GM12878 (cell line): ENCODE measurements around the gene OR52K2. TPM values are rescaled to one million over a fixed set of nuclear protein-coding genes. Genes with fewer than 3 reads are reported as not detected.

Source experiments
- ATAC-seq: fragments of 200-7000 bp; cut with Tn5 transposase; 3 replicates; pipeline ENCODE4 v1.9.1; 2020; ENCODE audit warnings: mild to moderate bottlenecking, moderate library complexity
- BruUV-seq: library from RNA; stranded (reverse); fragments of 400-500 nt; replicated peaks from 2 replicates; lab custom pipeline; 2021; lab: Mats Ljungman, UMichigan
- CTCF ChIA-PET: fragments of 300-600 bp; sonication (Branson Sonifier 250); formaldehyde crosslinking; extraction: SDS; loops from one replicate; lab custom pipeline; 2021; ENCODE audit warnings: inconsistent platforms; lab: Yijun Ruan, JAX
- POLR2A ChIA-PET: fragments of 350-600 bp; formaldehyde crosslinking; extraction: SDS; loops from one replicate; lab custom pipeline; 2021; ENCODE audit warnings: inconsistent platforms; lab: Charles Lee
- RAD21 ChIA-PET: fragments of 300-600 bp; sonication (Branson Sonifier 250); formaldehyde crosslinking; loops from one replicate; lab custom pipeline; 2023; ENCODE audit warnings: antibody characterized with exemption; ENCODE audit not compliant: unreplicated experiment; lab: Charles Lee
- SMC1A ChIA-PET: fragments of 300-600 bp; sonication (Branson Sonifier 250); formaldehyde crosslinking; loops from one replicate; lab custom pipeline; 2023; ENCODE audit not compliant: unreplicated experiment, uncharacterized antibody; lab: Charles Lee
- DNase-seq: peaks from one replicate; pipeline ENCODE4 v3.0.0-alpha.2; 2011; ENCODE audit warnings: low read depth, low spot score
- FAIRE-seq: peaks from 3 replicates; lab custom pipeline; 2011; peaks lifted over from hg19 to GRCh38; lab: Jason Lieb, UNC
- H2AFZ ChIP-seq: 2 replicates; pipeline ENCODE4 v1.6.0; 2011; ENCODE audit warnings: low read depth, low read length, control low read depth; ENCODE audit not compliant: control insufficient read depth
- H3K27ac ChIP-seq: 2 replicates; pipeline ENCODE4 v1.5.1; 2011; ENCODE audit warnings: control low read depth; ENCODE audit not compliant: control insufficient read depth, insufficient read depth
- H3K27me3 ChIP-seq, 2 experiments: replicated peaks in 1 of 2; 2 replicates each; pipeline versions ENCODE4 v1.6.0 to v1.6.1; 2011; ENCODE audit warnings: low read length in 1 of 2; ENCODE audit not compliant: control insufficient read depth in 2 of 2, insufficient read depth in 2 of 2
- H3K36me3 ChIP-seq, 2 experiments: 2 replicates each; pipeline ENCODE4 v1.5.1; 2011; ENCODE audit warnings: low read length in 1 of 2; ENCODE audit not compliant: control insufficient read depth in 2 of 2, insufficient read depth in 2 of 2
- H3K4me1 ChIP-seq: 2 replicates; pipeline ENCODE4 v1.6.1; 2011; ENCODE audit warnings: mild to moderate bottlenecking, low read length, moderate library complexity, mixed read lengths; ENCODE audit not compliant: control insufficient read depth, insufficient read depth
- H3K4me2 ChIP-seq: 2 replicates; pipeline ENCODE4 v1.6.0; 2011; ENCODE audit warnings: control low read depth; ENCODE audit not compliant: control insufficient read depth, insufficient read depth
- H3K4me3 ChIP-seq: fragments of 200-600 bp; sonication (generic); 2 replicates; pipeline ENCODE4 v1.5.1; 2016
- H3K79me2 ChIP-seq: 2 replicates; pipeline ENCODE4 v1.6.0; 2011; ENCODE audit warnings: low read length; ENCODE audit not compliant: control insufficient read depth, insufficient read depth
- H3K9ac ChIP-seq: 2 replicates; pipeline ENCODE4 v1.8.0; 2011; ENCODE audit warnings: low read length, control low read depth, mixed read lengths; ENCODE audit not compliant: control insufficient read depth, insufficient read depth
- H3K9me3 ChIP-seq: replicated peaks from 3 replicates; pipeline ENCODE4 v1.5.1; 2011; ENCODE audit warnings: mild to moderate bottlenecking, low read length; ENCODE audit not compliant: control insufficient read depth, insufficient read depth
- H4K20me1 ChIP-seq: 2 replicates; pipeline ENCODE4 v1.6.0; 2011; ENCODE audit not compliant: control insufficient read depth, insufficient read depth
- JUNB ChIP-seq: IDR thresholded peaks from 2 replicates; pipeline ENCODE4 v1.6.1; 2016; ENCODE audit warnings: antibody characterized with exemption, mild to moderate bottlenecking
- MTA3 ChIP-seq: IDR thresholded peaks from 2 replicates; pipeline ENCODE4 v1.6.1; 2012; ENCODE audit warnings: low read length, inconsistent platforms, borderline replicate concordance
- POLR2AphosphoS2 ChIP-seq: IDR thresholded peaks from 2 replicates; pipeline ENCODE4 v1.6.1; 2011; ENCODE audit warnings: low read depth, mild to moderate bottlenecking, low read length, improper control_type of control experiment, moderate library complexity
- POU2F2 ChIP-seq: IDR thresholded peaks from 3 replicates; pipeline ENCODE4 v1.6.1; 2011; ENCODE audit warnings: low read depth, mild to moderate bottlenecking, low read length, borderline replicate concordance
- RELA ChIP-seq: fragments of 450-650 bp; IDR thresholded peaks from 2 replicates; pipeline ENCODE4 v1.8.0; 2014; ENCODE audit warnings: borderline replicate concordance; ENCODE audit not compliant: partially characterized antibody
- RUNX3 ChIP-seq: IDR thresholded peaks from 2 replicates; pipeline ENCODE4 v1.6.1; 2012; ENCODE audit warnings: low read length, inconsistent platforms
- SIN3A ChIP-seq: IDR thresholded peaks from 2 replicates; pipeline ENCODE4 v1.6.1; 2012; ENCODE audit warnings: low read depth, low read length, improper control_type of control experiment
- TCF12 ChIP-seq: IDR thresholded peaks from 2 replicates; pipeline ENCODE4 v1.6.1; 2011; ENCODE audit warnings: low read depth, mild to moderate bottlenecking, low read length
- YY1 ChIP-seq: IDR thresholded peaks from 2 replicates; pipeline ENCODE4 v1.6.1; 2011; ENCODE audit warnings: low read depth, mild to moderate bottlenecking, low read length
- WGBS: methylation state at CpG from one replicate; pipeline ENCODE4 v1.1.6; 2016; ENCODE audit warnings: low lambda C conversion rate; ENCODE audit not compliant: insufficient replicate concordance, insufficient coverage; ENCODE audit errors: missing lambda C conversion rate; 5-methylcytosine and 5-hydroxymethylcytosine counted together
- in situ Hi-C: fragments of 300-500 bp; cut with MboI; formaldehyde crosslinking; loops from 9 replicates; pipeline ENCODE4 v1.14.3; 2018; ENCODE audit warnings: mixed read lengths
- intact Hi-C: fragments of 100-400 bp; cut with micrococcal nuclease; formaldehyde crosslinking; loops from one replicate; pipeline ENCODE4 v1.14.2; 2022; ENCODE audit not compliant: unreplicated experiment
- polyA plus RNA-seq, 11 experiments: library from polyadenylated mRNA; depleted of rRNA in 4 of 11; unstranded in 6 of 11; stranded (reverse) in 5 of 11; fragments of >200 nt; fragmentation: Nextera tagmentation in 4 of 11; fragmentation: Illumina TruSeq in 1 of 11; extraction: Ambion mirVana in 4 of 11; extraction: Trizol in 1 of 11; gene quantifications; 1 replicate in 1 of 11; 2 replicates in 10 of 11; pipeline versions ENCODE4 v1.2.1 to v1.2.3, GENCODE V29; 2011 to 2016; ENCODE audit warnings: inconsistent platforms in 2 of 11, missing spikeins in 2 of 11, low read depth in 1 of 11
- total RNA-seq, 4 experiments: library from RNA; depleted of rRNA in 3 of 4; stranded (reverse); fragments of >200 nt in 3 of 4; fragmentation: Illumina TruSeq in 1 of 4; extraction: Trizol in 1 of 4; gene quantifications; 2 replicates each; pipeline versions ENCODE4 v1.2.1 to v1.2.3, GENCODE V29; 2013 to 2021
- TF ChIP-seq, protein P1 (sequence below): IDR thresholded peaks from 2 replicates; pipeline ENCODE4 v1.6.1; 2012; ENCODE audit warnings: low read depth, low read length, improper control_type of control experiment
- TF ChIP-seq, protein P2 (sequence below): fragments of 450-650 bp; conservative IDR thresholded peaks from 2 replicates; pipeline ENCODE4 v1.6.1; 2017; ENCODE audit warnings: mild to moderate bottlenecking, moderate library complexity

OR52K2 gene
- total and polyA plus RNA-seq, 10 of the 15 experiments (the other 5 are each of a cell fraction or from before 2014, with no cell fraction given): not detected

DNA sequence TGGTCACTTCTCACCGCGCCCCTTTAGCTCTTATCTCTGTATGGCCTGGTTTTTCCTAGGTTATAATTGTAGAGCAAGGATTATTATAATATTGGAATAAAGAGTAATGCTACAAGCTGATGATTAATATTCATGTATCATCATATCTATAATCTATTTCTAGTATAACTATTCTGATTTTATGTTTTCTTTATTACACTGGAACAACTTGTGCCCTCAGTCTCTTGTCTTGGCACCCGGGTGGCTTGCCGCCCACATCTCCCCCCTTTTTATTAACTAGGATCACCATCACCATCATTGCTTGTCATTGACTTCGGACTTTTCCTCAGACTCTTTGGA lies 44.4 kb downstream of the OR52K2 start:
- RAD21 ChIA-PET: interaction anchor here (0.6 to 5.2 kb wide), 5 partner anchors 9 to 312 kb away, joined by 3 to 46 read pairs (median 4); no protein-coding TSS in a partner anchor
- WGBS: 10% methylated on average over 5 of the region's 5 CpGs

More for the DNA sequence above, 44.4 kb downstream of the OR52K2 start:
- Histone ChIP-seq H3K27ac (no peak overlapping the region), H3K79me2 (no peaks in the 10 kb centered on the region), H2AFZ (no peak overlapping the region), H4K20me1 (no peaks in the 10 kb centered on the region), H3K4me2 (no peak overlapping the region), H3K9me3 (no peaks in the 10 kb centered on the region; the same call in 1 of the 3 replicates), H3K4me3 (no peak overlapping the region), H3K9ac (no peak overlapping the region), H3K4me1 (no peaks in the 10 kb centered on the region; the same call in 1 of the 2 replicates), H3K36me3 (no peaks in the 10 kb centered on the region), H3K27me3 (no peaks in the 10 kb centered on the region)
- no peak for DNase-seq
- SMC1A ChIA-PET: interaction anchor here (0.6 to 4.3 kb wide), 6 partner anchors 27 to 1169 kb away, joined by 3 to 30 read pairs (median 3); no protein-coding TSS in a partner anchor
- intact Hi-C loops: loop anchor here (1.0 to 5.0 kb wide), 2 partner anchors 101 to 306 kb away; partner anchors contain the start of gene TRIM21
- CTCF ChIA-PET: interaction anchor here (0.6 to 5.5 kb wide), 12 partner anchors 10 to 853 kb away, joined by 3 to 91 read pairs (median 4); no protein-coding TSS in a partner anchor
- no TSS peak for BruUV-seq
- no peak for FAIRE-seq
- POLR2A ChIA-PET: no interaction called here
- no peak for ATAC-seq
- TF ChIP-seq YY1 (no peak), JUNB (no peak), POLR2AphosphoS2 (no peak), SIN3A (no peak), RELA (no peak), POU2F2 (no peak), TCF12 (no peak), RUNX3 (no peak), MTA3 (no peak)
- TF ChIP-seq, protein P1, sequence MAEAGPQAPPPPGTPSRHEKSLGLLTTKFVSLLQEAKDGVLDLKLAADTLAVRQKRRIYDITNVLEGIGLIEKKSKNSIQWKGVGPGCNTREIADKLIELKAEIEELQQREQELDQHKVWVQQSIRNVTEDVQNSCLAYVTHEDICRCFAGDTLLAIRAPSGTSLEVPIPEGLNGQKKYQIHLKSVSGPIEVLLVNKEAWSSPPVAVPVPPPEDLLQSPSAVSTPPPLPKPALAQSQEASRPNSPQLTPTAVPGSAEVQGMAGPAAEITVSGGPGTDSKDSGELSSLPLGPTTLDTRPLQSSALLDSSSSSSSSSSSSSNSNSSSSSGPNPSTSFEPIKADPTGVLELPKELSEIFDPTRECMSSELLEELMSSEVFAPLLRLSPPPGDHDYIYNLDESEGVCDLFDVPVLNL: no peak
- TF ChIP-seq, protein P2, sequence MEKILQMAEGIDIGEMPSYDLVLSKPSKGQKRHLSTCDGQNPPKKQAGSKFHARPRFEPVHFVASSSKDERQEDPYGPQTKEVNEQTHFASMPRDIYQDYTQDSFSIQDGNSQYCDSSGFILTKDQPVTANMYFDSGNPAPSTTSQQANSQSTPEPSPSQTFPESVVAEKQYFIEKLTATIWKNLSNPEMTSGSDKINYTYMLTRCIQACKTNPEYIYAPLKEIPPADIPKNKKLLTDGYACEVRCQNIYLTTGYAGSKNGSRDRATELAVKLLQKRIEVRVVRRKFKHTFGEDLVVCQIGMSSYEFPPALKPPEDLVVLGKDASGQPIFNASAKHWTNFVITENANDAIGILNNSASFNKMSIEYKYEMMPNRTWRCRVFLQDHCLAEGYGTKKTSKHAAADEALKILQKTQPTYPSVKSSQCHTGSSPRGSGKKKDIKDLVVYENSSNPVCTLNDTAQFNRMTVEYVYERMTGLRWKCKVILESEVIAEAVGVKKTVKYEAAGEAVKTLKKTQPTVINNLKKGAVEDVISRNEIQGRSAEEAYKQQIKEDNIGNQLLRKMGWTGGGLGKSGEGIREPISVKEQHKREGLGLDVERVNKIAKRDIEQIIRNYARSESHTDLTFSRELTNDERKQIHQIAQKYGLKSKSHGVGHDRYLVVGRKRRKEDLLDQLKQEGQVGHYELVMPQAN: no peak
- in situ Hi-C loops: loop anchor here (5.0 kb wide), 1 partner anchor 311 kb away; no protein-coding TSS in a partner anchor
